Epithelial cell of proximal tubule (primary cell): ENCODE measurements around the gene ZCWPW2. TPM values are rescaled to one million over a fixed set of nuclear protein-coding genes. Genes with fewer than 3 reads are reported as not detected.

ENCODE experiments used
- DNase-seq: peaks from one replicate; pipeline ENCODE4 v3.0.0-alpha.2; 2011; ENCODE audit warnings: low read depth
- H3K4me3 ChIP-seq: 2 replicates; pipeline ENCODE4 v1.5.1; 2011; ENCODE audit warnings: low read depth, mild to moderate bottlenecking, low read length
- CTCF ChIP-seq: conservative IDR thresholded peaks from 2 replicates; pipeline ENCODE4 v1.5.1; 2012; ENCODE audit warnings: low read depth, mild to moderate bottlenecking, low read length
- total RNA-seq: library from RNA; depleted of rRNA; stranded (reverse); fragments of >200 nt; gene quantifications from 2 replicates; pipeline ENCODE4 v1.2.3, GENCODE V29; 2015

ZCWPW2 gene
- total RNA-seq, 1 donor from 2014 or later = not detected

- no peak for DNase-seq
- no peak for TF ChIP-seq CTCF
- no peak overlapping the region for H3K4me3 ChIP-seq
These were observed 207.7 kb downstream of the ZCWPW2 start for GRCh38 chr3:28556195-28556594.

GRCh38 chr3:28564211-28564610, 215.7 kb downstream of the ZCWPW2 start:
- H3K4me3 ChIP-seq = no peak overlapping the region
- no peak for DNase-seq
- no peak for TF ChIP-seq CTCF

- no peak overlapping the region for H3K4me3 ChIP-seq
- DNase-seq = no peak
- TF ChIP-seq CTCF = no peak
These were observed 220.8 kb downstream of the ZCWPW2 start for GRCh38 chr3:28569357-28569756.

GRCh38 chr3:28574036-28574435, 225.5 kb downstream of the ZCWPW2 start:
- no peak overlapping the region for H3K4me3 ChIP-seq
- no peak for DNase-seq
- no peak for TF ChIP-seq CTCF

GRCh38 chr3:28575100-28575745, 226.7 kb downstream of the ZCWPW2 start:
- DNase-seq = no peak
- peak overlapping the region; percentile 44 for H3K4me3 ChIP-seq
- TF ChIP-seq CTCF = no peak

Other genes with a start within 250 kb of the ZCWPW2 start
- 17.0 and 28.5 TPM in 2 replicates for gene CMC1, start 107.1 kb upstream of the ZCWPW2 start, total RNA-seq
- gene AZI2, start 103 bp downstream of the ZCWPW2 start, total RNA-seq = 17.5 and 20.8 TPM in 2 replicates